IMR-90 (cell line): ENCODE measurements around the gene CRTAC1. TPM values are rescaled to one million over a fixed set of nuclear protein-coding genes. Genes with fewer than 3 reads are reported as not detected.

Source experiments
- ATAC-seq: fragments of 200-7000 bp; cut with Tn5 transposase; 2 replicates; pipeline ENCODE4 v1.9.1; 2020; ENCODE audit warnings: low read depth, mild to moderate bottlenecking, moderate library complexity
- BruUV-seq: library from RNA; stranded (reverse); fragments of 400-500 nt; replicated peaks from 2 replicates; lab custom pipeline; 2021; lab: Mats Ljungman, UMichigan
- CTCF ChIA-PET: fragments of 300-600 bp; formaldehyde crosslinking; extraction: SDS; loops from one replicate; lab custom pipeline; 2021; ENCODE audit warnings: antibody characterized with exemption; lab: Yijun Ruan, JAX
- POLR2A ChIA-PET: fragments of 300-600 bp; sonication (Branson Sonifier 250); formaldehyde crosslinking; loops from one replicate; lab custom pipeline; 2022; ENCODE audit warnings: antibody characterized with exemption; ENCODE audit not compliant: unreplicated experiment; lab: Charles Lee
- DNase-seq: peaks from one replicate; pipeline ENCODE4 v3.0.0; 2013
- H2AFZ ChIP-seq: replicated peaks from 2 replicates; pipeline ENCODE3; 2013; ENCODE audit warnings: low read length, mild to moderate bottlenecking; ENCODE audit not compliant: poor library complexity
- H2AK5ac ChIP-seq: 2 replicates; pipeline ENCODE4 v1.6.1; 2013; ENCODE audit warnings: low read depth, low read length, inconsistent platforms
- H2AK9ac ChIP-seq: replicated peaks from 2 replicates; pipeline ENCODE3; 2013; ENCODE audit warnings: mild to moderate bottlenecking, low read depth, low read length, moderate library complexity; ENCODE audit not compliant: poor library complexity
- H2BK120ac ChIP-seq: 2 replicates; pipeline ENCODE4 v1.6.1; 2013; ENCODE audit warnings: low read depth, low read length, inconsistent platforms
- H2BK15ac ChIP-seq: 3 replicates; pipeline ENCODE4 v1.6.1; 2013; ENCODE audit warnings: low read depth, low read length, inconsistent platforms
- H2BK20ac ChIP-seq: 2 replicates; pipeline ENCODE4 v1.6.1; 2013; ENCODE audit warnings: low read depth, mild to moderate bottlenecking, inconsistent platforms, low read length, moderate library complexity
- H2BK5ac ChIP-seq: 2 replicates; pipeline ENCODE4 v1.6.1; 2013; ENCODE audit warnings: mild to moderate bottlenecking, low read depth, low read length, inconsistent platforms; ENCODE audit not compliant: poor library complexity, severe bottlenecking
- H3K14ac ChIP-seq: replicated peaks from 2 replicates; pipeline ENCODE4 v1.6.1; 2013; ENCODE audit warnings: low read depth, low read length, inconsistent platforms
- H3K18ac ChIP-seq: 2 replicates; pipeline ENCODE4 v1.6.1; 2013; ENCODE audit warnings: low read depth, low read length, control low read depth
- H3K23ac ChIP-seq: 2 replicates; pipeline ENCODE4 v1.6.1; 2013; ENCODE audit warnings: low read depth, low read length, inconsistent platforms
- H3K27ac ChIP-seq: 2 replicates; pipeline ENCODE4 v1.5.1; 2013; ENCODE audit warnings: mild to moderate bottlenecking, control low read depth, low read length; ENCODE audit not compliant: insufficient read depth
- H3K27me3 ChIP-seq: 2 replicates; pipeline ENCODE4 v1.6.1; 2013; ENCODE audit warnings: low read length; ENCODE audit not compliant: control insufficient read depth, insufficient read depth
- H3K36me3 ChIP-seq: 2 replicates; pipeline ENCODE4 v1.6.1; 2013; ENCODE audit warnings: low read length, mixed read lengths; ENCODE audit not compliant: control insufficient read depth, insufficient read depth
- H3K4ac ChIP-seq: 2 replicates; pipeline ENCODE4 v1.6.1; 2013; ENCODE audit warnings: low read depth, low read length, inconsistent platforms
- H3K4me1 ChIP-seq: 2 replicates; pipeline ENCODE4 v1.6.1; 2013; ENCODE audit warnings: low read length, mixed read lengths; ENCODE audit not compliant: control insufficient read depth, insufficient read depth
- H3K4me2 ChIP-seq: 2 replicates; pipeline ENCODE4 v1.6.1; 2013; ENCODE audit warnings: low read depth, mild to moderate bottlenecking, control low read depth, low read length, moderate library complexity
- H3K4me3 ChIP-seq: 2 replicates; pipeline ENCODE4 v1.5.1; 2013; ENCODE audit warnings: low read depth, mild to moderate bottlenecking, control low read depth, low read length, moderate library complexity; ENCODE audit not compliant: insufficient read depth
- H3K56ac ChIP-seq: 2 replicates; pipeline ENCODE4 v1.6.1; 2013; ENCODE audit warnings: low read length, inconsistent platforms; ENCODE audit not compliant: insufficient read depth; ENCODE audit errors: extremely low read depth
- H3K79me1 ChIP-seq, 2 experiments: 2 replicates each; pipeline ENCODE4 v1.6.1; 2013; ENCODE audit warnings: low read length in 2 of 2, inconsistent platforms in 1 of 2, low read depth in 1 of 2
- H3K9ac ChIP-seq: 2 replicates; pipeline ENCODE4 v1.6.1; 2013; ENCODE audit warnings: low read depth, low read length, control low read depth
- H3K9me1 ChIP-seq: 2 replicates; pipeline ENCODE4 v1.6.1; 2013; ENCODE audit warnings: low read length, inconsistent platforms; ENCODE audit not compliant: insufficient read depth
- H3K9me3 ChIP-seq: 2 replicates; pipeline ENCODE4 v1.6.1; 2013; ENCODE audit warnings: low read length; ENCODE audit not compliant: control insufficient read depth, insufficient read depth
- H4K20me1 ChIP-seq: 2 replicates; pipeline ENCODE4 v1.6.1; 2013; ENCODE audit warnings: low read length, inconsistent platforms; ENCODE audit not compliant: insufficient read depth
- H4K5ac ChIP-seq: 2 replicates; pipeline ENCODE4 v1.6.1; 2013; ENCODE audit warnings: mild to moderate bottlenecking, low read depth, low read length, control low read depth
- H4K8ac ChIP-seq, 2 experiments: 2 replicates each; pipeline ENCODE4 v1.6.1; 2013; ENCODE audit warnings: low read depth in 2 of 2, low read length in 2 of 2, control low read depth in 1 of 2, inconsistent platforms in 1 of 2
- H4K91ac ChIP-seq: 2 replicates; pipeline ENCODE4 v1.6.1; 2013; ENCODE audit warnings: low read depth, low read length, inconsistent platforms; ENCODE audit not compliant: insufficient read depth
- FOS ChIP-seq: fragments of 150-350 bp; IDR thresholded peaks from 2 replicates; pipeline ENCODE4 v1.6.1; 2016; ENCODE audit warnings: low read depth, low read length
- NFE2L2 ChIP-seq: fragments of 150-350 bp; IDR thresholded peaks from 2 replicates; pipeline ENCODE4 v1.6.1; 2016; ENCODE audit warnings: low read depth, mild to moderate bottlenecking, low read length
- SMC3 ChIP-seq: fragments of 150-350 bp; IDR thresholded peaks from 2 replicates; pipeline ENCODE4 v1.6.1; 2016; ENCODE audit warnings: low read depth, mild to moderate bottlenecking, antibody characterized with exemption, low read length, moderate library complexity
- WGBS, 2 experiments: methylation state at CpG; one replicate each; pipeline versions ENCODE4 v1.1.5 to v1.1.7; 2013; ENCODE audit warnings: missing lambda C conversion rate in 2 of 2; ENCODE audit not compliant: insufficient read length in 1 of 2; ENCODE audit errors: extremely low coverage in 2 of 2; 5-methylcytosine and 5-hydroxymethylcytosine counted together
- dilution Hi-C: fragments of 300-500 bp; cut with HindIII; formaldehyde crosslinking; loops from one replicate; pipeline ENCODE4 v1.14.3; 2018; ENCODE audit warnings: low sequenced_read_pairs; ENCODE audit not compliant: unreplicated experiment
- in situ Hi-C: fragments of 300-500 bp; cut with MboI; formaldehyde crosslinking; loops from 3 replicates; pipeline ENCODE4 v1.14.3; 2019; ENCODE audit warnings: low sequenced_read_pairs, inconsistent platforms, mixed read lengths
- intact Hi-C: fragments of 100-400 bp; cut with micrococcal nuclease; formaldehyde crosslinking; loops from 2 replicates; pipeline ENCODE4 v1.10.0; 2022
- polyA plus RNA-seq, 3 experiments: library from polyadenylated mRNA; depleted of rRNA; stranded (reverse); fragments of >200 nt; gene quantifications; 2 replicates each; pipeline ENCODE4 v1.2.3, GENCODE V29; 2012; ENCODE audit warnings: low replicate concordance in 1 of 3
- total RNA-seq: library from RNA; depleted of rRNA; stranded (reverse); fragments of >200 nt; gene quantifications from 2 replicates; pipeline ENCODE4 v1.2.3, GENCODE V29; 2012
- TF ChIP-seq, protein P1 (sequence below): fragments of 150-350 bp; IDR thresholded peaks from 2 replicates; pipeline ENCODE4 v1.6.1; 2016; ENCODE audit warnings: low read depth, mild to moderate bottlenecking, low read length, moderate library complexity, borderline replicate concordance

Gene CRTAC1
- total and polyA plus RNA-seq, 2 of the 4 experiments (the other 2 are of a cell fraction), result not detected

DNA sequence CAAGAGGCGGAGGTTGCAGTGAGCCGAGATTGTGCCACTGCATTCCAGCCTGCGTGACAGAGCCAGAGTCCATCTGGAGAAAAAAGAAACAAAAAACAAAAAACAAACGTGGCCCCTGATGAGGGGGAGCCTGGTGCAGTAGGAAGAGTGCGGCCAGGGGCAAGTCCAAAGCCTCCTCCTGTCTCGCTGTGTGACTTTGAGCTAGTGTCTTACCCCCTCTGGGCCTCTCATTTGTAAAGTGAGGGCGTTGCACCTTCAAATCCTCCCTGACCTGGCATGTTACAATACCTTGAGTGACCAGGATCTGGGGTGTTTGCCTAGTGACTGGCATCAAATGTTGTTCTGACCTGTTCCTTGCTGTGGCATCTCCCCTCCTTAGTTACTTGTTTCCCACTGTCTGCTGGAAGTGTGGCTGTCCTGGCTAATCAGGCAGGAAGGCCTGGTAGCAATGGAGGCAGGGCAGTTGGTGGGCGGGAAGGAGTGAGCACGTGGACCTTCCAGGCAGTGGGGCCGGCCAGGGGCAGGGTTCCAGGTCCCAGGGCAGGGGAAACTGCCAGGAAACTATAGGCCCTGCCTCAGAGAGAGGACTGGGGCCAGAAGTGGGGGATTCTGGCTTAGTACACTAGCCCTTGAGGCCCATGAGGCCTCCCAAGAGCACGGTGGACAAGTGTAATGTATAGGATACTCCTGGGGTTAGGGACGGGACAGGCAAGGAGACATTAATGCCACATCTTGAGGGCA lies 205.2 kb downstream of the CRTAC1 start:
- no peak overlapping the region for H3K9ac ChIP-seq
- no TSS peak for BruUV-seq
- dilution Hi-C loops (no loop called here), intact Hi-C loops (no loop called here), in situ Hi-C loops (no loop called here)
- no peak overlapping the region for H3K27ac ChIP-seq
- WGBS, 2 experiments, result 81% methylated on average over 3 of the region's 12 CpGs; no CpG with 5 or more reads in 1 of the 2 experiments
- no peak for ATAC-seq
- POLR2A ChIA-PET, result no interaction called here
- H2AK5ac ChIP-seq, result no peak overlapping the region
- H2AFZ ChIP-seq, result peak overlapping the region; percentile 21
- no peaks in the 10 kb centered on the region for H3K79me1 ChIP-seq
- H3K18ac ChIP-seq, result no peak overlapping the region
- no peak overlapping the region for H3K4ac ChIP-seq
- no peak overlapping the region for H2BK20ac ChIP-seq
- no peaks in the 10 kb centered on the region for H4K20me1 ChIP-seq
- no peaks in the 10 kb centered on the region for H3K36me3 ChIP-seq
- H3K27me3 ChIP-seq, result peaks cover 12% of the 10 kb centered on the region
- H3K14ac ChIP-seq, result no peak overlapping the region
- H3K23ac ChIP-seq, result no peak overlapping the region
- H2BK5ac ChIP-seq, result no peak overlapping the region
- H2BK120ac ChIP-seq, result no peak overlapping the region
- no peak overlapping the region for H2BK15ac ChIP-seq
- no peak overlapping the region for H3K4me3 ChIP-seq
- H3K4me1 ChIP-seq, result no peaks in the 10 kb centered on the region
- no peak overlapping the region for H4K5ac ChIP-seq
- CTCF ChIA-PET, result no interaction called here
- H4K8ac ChIP-seq, result no peak overlapping the region
- no peaks in the 10 kb centered on the region for H3K9me3 ChIP-seq
- no peaks in the 10 kb centered on the region for H3K9me1 ChIP-seq
- no peak for DNase-seq
- no peak overlapping the region for H3K4me2 ChIP-seq
- TF ChIP-seq, protein P1, sequence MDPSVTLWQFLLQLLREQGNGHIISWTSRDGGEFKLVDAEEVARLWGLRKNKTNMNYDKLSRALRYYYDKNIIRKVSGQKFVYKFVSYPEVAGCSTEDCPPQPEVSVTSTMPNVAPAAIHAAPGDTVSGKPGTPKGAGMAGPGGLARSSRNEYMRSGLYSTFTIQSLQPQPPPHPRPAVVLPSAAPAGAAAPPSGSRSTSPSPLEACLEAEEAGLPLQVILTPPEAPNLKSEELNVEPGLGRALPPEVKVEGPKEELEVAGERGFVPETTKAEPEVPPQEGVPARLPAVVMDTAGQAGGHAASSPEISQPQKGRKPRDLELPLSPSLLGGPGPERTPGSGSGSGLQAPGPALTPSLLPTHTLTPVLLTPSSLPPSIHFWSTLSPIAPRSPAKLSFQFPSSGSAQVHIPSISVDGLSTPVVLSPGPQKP, result no peak
- TF ChIP-seq SMC3 (no peak), NFE2L2 (no peak), FOS (no peak)
- no peak overlapping the region for H3K56ac ChIP-seq
- H2AK9ac ChIP-seq, result no peak overlapping the region
- H4K91ac ChIP-seq, result no peak overlapping the region
